NCI-H1417 (cell line): ENCODE measurements around the gene TMEM30A.

Source experiments
- DNase-seq, 3 experiments: peaks; one replicate each; lab custom pipeline; 2025; lab: John Stamatoyannopoulos, UW

TMEM30A gene

DNA sequence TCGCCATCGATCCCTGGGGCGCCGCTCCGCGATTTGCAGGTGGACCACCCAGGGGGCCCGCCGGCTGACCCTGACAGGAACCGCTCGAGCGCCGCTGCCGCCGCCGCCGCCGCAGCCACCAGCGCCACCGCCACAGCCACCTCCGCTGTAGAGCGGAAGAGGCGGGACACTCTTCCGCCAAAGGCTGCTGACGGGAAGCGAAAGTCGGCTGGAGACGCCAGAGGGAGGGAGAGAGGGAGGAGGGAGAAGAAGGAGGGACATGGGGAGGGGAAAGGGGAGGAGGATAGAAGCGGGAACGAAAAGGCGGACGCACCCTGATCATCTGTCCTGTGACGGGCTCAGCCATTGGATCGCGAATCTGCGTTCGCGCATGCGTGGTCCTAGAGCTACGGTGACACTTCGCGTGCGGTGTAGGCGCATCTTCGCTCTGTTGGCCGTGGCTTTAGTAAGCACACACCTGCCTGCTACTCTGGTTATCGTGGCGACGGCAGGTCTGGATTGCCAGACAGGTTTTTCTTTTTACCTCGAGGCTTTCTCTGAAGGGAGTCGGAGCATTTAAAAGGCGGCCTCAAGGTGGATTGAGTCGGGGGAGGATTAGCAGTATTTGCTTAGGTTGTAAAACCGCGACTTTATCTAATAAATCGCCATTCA lies at the start of gene TMEM30A:
TMEM30A (minus strand) TSS at position 161 of the 651 bp plus-strand sequence; CDS start at position 7, 154 bp downstream.
- peak; percentile 97 to 99 (median 98) for DNase-seq

DNA sequence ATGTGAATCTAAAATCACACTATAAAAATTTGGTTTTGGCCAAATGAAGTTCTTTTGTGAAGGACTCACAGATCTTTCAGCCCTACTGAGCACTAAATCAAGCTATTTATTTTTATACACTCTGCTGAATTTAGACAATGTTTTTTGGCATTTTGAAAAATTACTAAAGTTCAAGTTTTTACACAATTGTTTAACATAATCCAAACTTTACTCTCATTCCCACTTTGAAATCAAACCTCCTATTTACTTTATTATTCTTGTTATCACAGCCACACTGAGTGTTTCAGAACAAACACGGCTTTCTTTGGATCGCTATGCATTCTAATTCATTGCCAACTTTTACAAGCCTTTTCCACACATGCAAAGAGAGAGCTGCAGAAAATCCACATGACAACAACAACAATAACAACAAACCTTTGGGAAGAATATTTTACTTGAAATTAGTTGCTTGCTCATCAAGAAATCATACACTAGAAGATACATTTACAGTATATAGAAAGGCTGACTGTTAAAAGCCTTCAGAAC lies 49.1 kb upstream of the TMEM30A start:
- DNase-seq = no peak

GRCh38 chr6:75331151-75331550 lies 46.6 kb upstream of the TMEM30A start:
- no peak for DNase-seq

DNA sequence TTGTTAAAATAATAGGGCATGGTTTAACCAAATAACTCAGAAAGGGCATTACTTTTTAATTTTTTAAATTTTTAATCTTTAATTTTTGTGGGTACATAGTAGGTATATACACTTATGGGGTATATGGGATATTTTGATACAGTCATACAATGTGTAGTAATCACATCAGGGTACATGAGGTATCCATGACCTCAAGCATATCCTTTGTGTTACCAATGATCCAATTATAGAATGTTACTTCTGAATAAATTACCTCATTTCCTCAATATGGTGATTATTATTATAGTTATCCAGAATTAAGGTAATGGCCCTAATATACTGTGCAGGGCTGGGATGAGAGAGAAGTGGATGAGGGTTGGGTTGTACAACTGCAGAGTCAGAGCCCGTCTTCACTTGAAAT lies 45.1 kb upstream of the TMEM30A start:
- DNase-seq = no peak

DNA sequence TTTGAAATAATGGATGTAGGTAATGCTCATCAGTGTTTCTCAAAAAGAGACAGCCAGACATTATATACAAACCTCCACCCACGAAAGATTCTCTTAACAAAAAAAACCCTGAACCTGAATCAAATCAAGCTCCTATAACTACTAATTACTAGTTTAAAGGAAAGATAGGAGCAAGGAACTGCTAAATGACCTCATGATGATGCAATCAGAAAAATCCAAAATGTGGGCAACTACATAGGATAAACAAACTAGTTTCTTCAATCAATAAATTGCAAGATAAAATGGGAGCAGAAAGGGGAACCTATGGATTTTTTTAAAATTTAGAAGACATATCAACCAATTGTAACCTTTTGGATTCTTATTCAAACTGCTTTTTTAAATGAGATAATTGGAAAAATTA lies 43.2 kb upstream of the TMEM30A start:
- DNase-seq = no peak

DNA sequence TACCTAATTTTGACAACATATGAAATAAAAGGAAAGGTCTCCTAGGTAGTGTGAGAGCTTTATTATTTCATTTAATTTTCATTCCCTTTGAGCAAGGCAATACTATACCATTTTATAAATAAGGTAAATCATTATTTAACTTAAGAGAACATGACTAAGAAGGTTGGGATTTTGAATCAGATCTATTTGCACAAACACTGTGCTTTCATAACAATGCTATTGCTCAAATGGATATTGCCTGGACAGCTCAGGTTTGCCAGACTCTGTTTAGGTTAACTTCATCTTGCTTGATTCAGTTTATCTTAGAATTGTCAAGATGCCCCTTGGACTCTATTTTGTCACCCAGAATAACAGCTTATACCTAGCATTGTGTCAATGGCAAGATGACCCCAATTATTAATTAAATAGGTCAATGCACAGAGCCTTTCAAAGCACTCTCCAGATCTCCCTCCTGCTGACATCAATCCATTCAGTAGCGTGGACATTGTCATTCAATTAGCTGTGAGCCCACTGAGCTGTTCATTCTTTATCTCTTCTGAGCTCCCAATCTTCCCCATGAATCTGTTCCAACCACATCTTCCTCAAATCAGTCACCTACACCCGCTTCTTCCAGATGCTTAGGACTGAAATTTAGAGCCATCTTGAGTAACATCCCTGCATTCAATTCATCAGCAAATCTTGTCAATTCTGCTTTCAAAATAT lies 42.1 kb upstream of the TMEM30A start:
- DNase-seq = peak in 2 of 3 experiments; percentile 3 to 55

GRCh38 chr6:75318900-75319299 lies 34.3 kb upstream of the TMEM30A start:
- no peak for DNase-seq

DNA sequence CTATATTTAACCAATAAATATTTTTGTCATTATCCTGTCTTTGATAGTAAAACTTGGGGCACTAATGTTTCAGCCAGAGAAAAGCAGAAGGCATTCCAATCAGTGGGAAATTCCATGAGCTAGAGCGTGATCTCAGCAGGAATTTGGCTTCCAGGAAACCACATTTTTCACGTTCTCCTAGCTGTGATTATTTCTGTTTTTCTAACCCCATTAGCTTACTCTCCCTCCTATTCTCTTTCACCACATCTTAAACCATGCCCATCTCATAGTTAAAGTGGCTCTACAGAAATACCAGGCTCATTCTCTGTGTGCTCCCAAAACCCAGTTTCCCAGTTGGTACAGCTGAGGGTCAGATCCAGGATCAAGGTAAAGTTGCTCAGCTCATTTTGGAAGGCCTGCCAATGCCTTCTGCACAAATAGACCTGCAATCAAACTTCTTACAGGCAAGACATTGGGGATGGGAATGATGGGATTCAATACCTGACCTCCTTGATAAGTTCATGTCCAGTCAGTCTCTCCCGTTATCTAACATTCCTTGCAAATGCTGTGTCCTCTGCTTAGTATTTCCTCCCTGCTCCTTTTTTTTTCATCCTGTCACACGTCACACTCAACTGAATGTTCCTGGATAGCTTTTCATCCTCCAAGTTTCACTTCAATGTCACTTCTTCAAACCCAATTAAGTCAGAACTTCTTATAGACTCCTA lies 33.1 kb upstream of the TMEM30A start:
- DNase-seq = no peak

DNA sequence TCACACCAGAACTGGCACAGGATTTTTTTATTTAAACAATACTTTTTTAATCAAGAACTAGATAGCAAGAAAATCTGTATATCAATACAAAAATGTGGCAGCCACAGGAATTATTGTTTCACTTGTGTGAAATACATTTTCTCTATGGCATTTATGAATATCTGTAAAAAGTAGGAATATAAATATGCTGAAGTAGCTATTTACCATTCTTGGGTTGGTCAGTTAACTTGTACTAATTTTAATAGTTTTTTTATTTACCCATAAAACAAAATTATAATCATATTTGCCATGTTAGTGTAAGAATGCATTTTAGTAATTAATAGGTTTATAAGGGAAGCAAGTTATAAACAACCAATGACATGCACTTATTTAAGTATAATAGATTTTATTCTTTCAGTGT lies 31.4 kb upstream of the TMEM30A start:
- no peak for DNase-seq

GRCh38 chr6:75308250-75308988 lies 23.8 kb upstream of the TMEM30A start:
- no peak for DNase-seq

DNA sequence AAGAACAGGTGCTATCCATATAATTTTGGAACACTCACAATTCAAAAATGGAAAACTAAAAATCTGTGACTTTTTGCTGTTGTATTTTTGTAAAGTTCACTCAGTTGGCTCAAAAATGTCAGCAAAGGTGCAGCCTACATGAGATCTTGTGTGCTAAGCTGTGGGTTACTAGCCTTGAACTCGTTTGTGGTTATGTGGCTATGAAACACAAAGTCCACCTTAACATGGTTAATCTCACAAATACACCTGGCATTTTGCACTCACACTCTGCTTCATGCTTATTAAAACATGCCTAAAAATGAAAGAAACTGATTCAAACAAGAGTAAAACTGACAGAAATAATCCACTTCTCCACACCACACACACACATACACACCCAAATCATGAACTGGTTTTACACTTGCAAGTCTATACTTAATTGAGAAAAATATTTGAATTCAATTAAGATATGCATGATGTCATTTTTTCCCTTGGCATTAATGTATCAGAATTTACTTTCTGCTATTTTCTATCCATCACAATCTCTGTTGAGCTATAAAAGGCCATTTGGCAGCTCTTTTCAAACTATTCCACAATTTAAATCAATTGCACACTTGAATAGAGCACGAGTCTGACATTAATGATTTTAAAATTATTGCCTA lies 22.9 kb upstream of the TMEM30A start:
- DNase-seq = no peak

DNA sequence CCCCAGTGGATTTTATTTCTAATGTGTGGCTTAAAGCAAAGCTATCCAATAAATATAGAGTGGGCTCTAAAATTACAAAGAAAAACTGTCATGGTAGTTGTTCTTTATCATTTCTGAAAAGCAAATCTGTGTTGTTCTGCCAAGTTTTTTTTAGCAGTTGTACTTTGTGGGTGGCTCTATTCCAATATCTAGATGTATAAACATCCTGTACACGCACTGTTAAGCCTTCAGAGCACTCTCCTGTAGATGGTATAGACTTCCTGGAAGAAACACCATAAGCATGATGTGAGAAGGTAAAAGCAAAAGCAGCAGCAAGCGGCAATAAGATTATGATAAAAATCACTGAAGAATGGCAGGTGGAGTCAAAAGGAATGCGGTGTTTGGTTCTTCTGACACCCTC lies 21.5 kb upstream of the TMEM30A start:
- DNase-seq = no peak

- no peak for DNase-seq
Observed at GRCh38 chr6:75305573-75305972, 21.0 kb upstream of the TMEM30A start.

DNA sequence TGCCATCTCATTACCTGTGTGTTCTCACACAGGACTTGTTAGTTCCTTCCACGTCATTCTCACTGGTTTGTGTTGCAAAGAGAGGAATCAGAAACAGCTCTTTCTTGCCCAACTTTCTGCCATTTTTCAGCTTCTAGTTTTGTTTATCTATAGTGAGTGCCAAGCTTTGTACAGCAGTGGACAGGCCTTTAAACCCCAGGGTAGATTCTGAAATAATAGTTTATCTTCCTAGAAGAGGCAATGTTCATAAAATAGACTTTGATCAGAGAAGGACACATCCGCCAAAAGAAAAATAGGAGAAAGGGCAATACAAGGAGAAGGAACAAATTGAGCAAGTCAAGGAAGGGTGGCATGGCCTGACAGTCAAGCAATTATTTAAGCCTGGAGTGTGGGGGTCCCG lies 17.7 kb upstream of the TMEM30A start:
- DNase-seq = no peak

DNA sequence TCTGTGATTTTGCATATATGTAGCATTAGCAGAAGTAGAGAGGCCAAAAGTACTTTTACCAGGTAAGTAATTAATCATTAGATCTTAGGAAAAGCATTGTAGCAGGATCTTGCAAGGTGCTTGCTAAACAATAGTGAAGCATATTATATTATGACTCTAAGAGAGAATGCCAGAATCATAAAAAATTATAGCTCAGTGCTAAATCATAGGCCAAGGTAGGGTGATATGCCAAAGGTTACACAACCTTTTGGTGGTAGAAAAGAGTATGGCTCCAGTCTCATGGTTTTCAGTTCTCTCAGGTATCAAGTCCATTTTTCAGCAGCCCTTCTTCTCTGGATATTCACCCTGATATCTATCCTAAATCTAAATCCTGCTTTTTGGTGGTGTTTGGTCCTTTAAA lies 16.9 kb upstream of the TMEM30A start:
- DNase-seq = no peak

DNA sequence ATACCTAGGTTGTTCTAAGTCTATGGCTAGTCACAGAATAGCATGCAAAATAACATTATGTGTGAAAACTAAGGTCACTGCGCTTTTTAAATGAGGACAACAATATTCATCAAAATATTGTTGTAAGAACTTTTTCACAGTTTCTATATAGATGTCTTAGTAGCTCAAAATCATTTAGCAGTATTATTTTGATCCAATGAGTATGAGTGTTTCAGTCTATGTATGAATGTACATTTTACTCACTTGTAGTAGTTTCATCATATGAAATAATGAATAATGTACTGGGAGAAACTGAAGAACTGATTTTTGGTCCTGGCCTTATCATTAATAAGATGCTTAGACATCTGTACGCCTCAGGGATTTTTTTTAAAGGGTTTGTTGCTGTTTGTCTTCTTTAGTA lies 16.5 kb upstream of the TMEM30A start:
- no peak for DNase-seq

- DNase-seq = no peak
Observed at GRCh38 chr6:75300531-75300855, 15.9 kb upstream of the TMEM30A start.

DNA sequence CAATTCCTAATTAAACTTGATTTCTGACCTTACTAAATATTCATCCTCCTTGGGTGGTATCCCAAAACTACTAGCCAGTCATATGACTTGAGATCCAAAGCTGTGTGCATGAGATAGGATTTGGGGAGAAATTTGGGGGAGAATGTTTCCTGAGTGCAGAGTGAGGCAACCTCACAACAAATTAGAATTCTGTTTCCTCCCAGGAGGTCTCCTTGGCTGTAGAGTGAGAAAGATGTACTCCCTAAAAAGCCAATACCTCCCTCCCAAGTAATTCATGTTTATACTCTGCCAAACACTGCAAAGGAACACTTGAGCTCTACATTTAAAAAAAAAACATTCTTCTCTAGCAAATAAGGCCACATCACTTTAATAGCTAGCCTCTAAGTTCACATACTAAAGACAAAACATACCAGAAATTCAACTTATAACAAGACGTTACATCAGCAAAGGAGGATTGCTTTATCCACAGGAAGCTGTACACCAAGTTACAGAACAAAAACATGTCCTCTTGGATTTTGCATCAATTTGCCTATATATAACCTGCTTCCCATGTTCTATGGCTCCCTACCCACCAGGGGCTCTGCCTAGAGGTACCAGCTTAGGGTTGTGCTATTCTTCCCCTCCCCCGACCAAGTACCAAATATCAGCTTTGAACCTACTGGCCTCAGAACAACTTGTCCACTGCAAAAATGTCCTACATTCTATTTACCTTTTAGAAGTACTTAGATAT lies 15.4 kb upstream of the TMEM30A start:
- DNase-seq = peak in 1 of 3 experiments; percentile 8

DNA sequence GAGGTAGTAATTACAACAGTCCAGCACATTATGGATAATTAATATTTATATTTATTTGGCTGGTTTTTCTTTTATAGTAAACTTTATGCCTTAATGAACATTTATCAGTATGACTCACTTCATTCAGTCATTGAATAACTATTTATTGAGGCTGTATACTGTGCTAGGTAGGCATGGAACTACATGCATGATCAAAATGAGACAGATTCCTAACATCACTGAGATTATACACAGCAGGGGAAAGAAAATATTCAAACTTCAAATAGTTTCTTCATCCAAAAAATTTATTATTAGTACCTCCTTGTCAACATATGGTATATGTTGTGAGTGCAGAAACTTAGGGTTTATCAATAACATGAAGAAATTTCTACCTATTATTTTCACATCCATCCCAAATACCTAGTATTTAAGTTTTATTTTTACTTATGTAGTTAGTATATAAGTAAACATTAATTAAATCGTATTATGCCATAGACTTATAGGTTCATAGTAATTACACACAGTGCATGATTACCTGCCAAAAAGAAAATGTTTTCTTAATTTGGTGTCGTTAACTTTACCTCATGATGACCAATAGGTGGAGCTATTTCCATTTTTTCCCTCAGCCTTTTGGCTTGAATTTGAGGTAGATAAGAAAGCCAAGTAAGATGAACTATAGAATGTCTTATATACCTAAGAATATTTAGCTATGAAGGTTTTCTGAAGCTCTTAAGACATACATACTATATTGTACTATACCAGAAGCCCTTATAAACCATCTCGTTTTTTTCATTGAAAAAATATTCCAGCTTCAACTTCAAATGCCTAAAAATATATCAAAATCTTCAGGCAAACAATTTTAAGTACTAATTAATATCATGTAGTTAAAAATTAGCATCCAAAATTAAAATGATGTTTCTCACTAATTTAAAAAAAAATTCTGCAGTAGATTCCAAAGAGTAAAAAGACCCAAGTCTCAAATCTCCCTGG lies 12.5 kb upstream of the TMEM30A start:
- DNase-seq = peak in 2 of 3 experiments; percentile 63 to 84

- no peak for DNase-seq
Observed at GRCh38 chr6:75292555-75292954, 8.0 kb upstream of the TMEM30A start.
